Measurements from ENCODE around the gene COL28A1.
A peak's percentile ranks its signal among the peaks of the same experiment; 100 is the strongest.
"Not testable (repeated sequence)": the region's sequence is repeated elsewhere in the genome, so short reads cannot be mapped to it uniquely, and the experiment has no call there.

Gene COL28A1

DNA sequence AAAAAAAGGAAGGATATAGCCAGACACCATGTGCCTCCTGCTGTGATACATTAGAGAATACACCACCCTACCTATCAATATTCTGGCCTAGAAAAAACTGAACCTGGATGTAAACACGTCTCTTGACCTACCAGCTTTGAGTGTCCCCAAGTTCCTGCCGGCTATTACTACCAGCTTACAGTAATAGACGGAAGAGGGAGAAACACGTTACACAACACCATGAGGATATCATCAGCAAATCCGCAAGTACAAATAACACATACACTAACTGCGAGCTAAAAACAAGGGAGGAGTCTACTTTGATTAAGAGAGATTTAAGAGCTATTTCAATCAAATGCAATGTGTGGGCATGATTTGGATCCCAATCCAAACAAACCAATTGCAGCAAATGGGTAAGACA is 113.0 kb downstream of the COL28A1 start:
- H3K27ac Mint-ChIP-seq = no peak overlapping the region
- no peaks in the 10 kb centered on the region for H3K36me3 Mint-ChIP-seq (ENCODE audit: low read depth)
- intact Hi-C loops (cut with micrococcal nuclease) = loop anchor here (5.0 to 10.0 kb wide), 2 partner anchors 78 to 120 kb away; no protein-coding TSS in a partner anchor
- H3K9me3 Mint-ChIP-seq = no peaks in the 10 kb centered on the region
- H3K27me3 Mint-ChIP-seq = no peaks in the 10 kb centered on the region
- peaks cover 6% of the 10 kb centered on the region for H3K4me1 Mint-ChIP-seq (ENCODE audit: low read depth)
- H3K4me3 Mint-ChIP-seq = no peak overlapping the region

GRCh38 chr7:7421826-7422225 is 113.8 kb downstream of the COL28A1 start:
- H3K27me3 Mint-ChIP-seq = no peaks in the 10 kb centered on the region
- H3K36me3 Mint-ChIP-seq (ENCODE audit: low read depth) = no peaks in the 10 kb centered on the region
- intact Hi-C loops (cut with micrococcal nuclease) = loop anchor here (5.0 to 10.0 kb wide), 2 partner anchors 77 to 120 kb away; no protein-coding TSS in a partner anchor
- peaks cover 12% of the 10 kb centered on the region for H3K4me1 Mint-ChIP-seq (ENCODE audit: low read depth)
- H3K4me3 Mint-ChIP-seq = no peak overlapping the region
- H3K27ac Mint-ChIP-seq = no peak overlapping the region
- H3K9me3 Mint-ChIP-seq = no peaks in the 10 kb centered on the region

DNA sequence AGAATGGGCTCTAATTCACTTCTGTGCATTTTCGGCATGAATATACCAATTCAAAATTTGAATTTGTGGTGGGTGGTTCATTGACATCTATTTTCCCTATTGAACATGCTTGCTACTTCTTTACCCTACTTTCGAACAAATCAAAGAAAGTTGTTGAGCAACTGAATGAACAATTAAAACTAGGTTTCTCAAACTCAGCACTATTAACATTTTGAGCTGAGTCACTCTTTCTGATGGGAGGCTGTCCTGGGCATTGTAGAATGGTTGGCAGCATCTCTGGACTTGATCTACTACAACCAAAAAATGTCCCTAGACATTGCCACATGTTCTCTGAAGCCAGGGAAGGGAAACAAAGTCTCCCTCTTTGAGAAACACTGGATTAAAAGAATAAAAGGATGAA is 116.7 kb downstream of the COL28A1 start:
- intact Hi-C loops (cut with micrococcal nuclease) = loop anchor here (5.0 kb wide), 1 partner anchor 302 kb away; no protein-coding TSS in a partner anchor
- Mint-ChIP-seq H3K36me3 (ENCODE audit: low read depth) (no peaks in the 10 kb centered on the region), H3K9me3 (no peaks in the 10 kb centered on the region), H3K27ac (no peak overlapping the region), H3K4me3 (no peak overlapping the region), H3K27me3 (no peaks in the 10 kb centered on the region), H3K4me1 (ENCODE audit: low read depth) (peaks cover 12% of the 10 kb centered on the region)

DNA sequence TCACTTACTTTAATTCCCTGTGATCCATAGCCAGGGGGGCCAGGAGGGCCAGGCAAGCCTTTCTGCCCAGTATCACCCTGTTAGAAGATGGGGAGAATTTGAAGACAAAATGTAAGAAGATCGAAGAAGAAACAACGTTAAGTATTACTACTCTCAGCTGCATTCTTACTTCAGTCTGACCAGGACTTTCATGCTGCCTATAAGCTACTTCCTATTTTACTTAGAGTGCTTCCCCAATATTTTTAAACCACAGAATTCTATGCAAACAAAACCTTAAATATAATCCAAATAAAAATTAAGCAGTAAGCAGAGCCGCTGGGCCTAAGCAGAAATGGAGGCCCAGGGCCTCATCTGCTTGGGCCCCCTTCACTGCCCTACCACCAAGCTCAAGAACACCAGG is 117.8 kb downstream of the COL28A1 start:
- no peaks in the 10 kb centered on the region for H3K36me3 Mint-ChIP-seq (ENCODE audit: low read depth)
- no peaks in the 10 kb centered on the region for H3K9me3 Mint-ChIP-seq
- intact Hi-C loops (cut with micrococcal nuclease) = loop anchor here (5.0 kb wide), 1 partner anchor 301 kb away; no protein-coding TSS in a partner anchor
- no peaks in the 10 kb centered on the region for H3K27me3 Mint-ChIP-seq
- H3K27ac Mint-ChIP-seq = peak overlapping the region; percentile 60
- H3K4me3 Mint-ChIP-seq = peak overlapping the region; percentile 59
- H3K4me1 Mint-ChIP-seq (ENCODE audit: low read depth) = peaks cover 12% of the 10 kb centered on the region

GRCh38 chr7:7417414-7417813 is 118.3 kb downstream of the COL28A1 start:
- no peaks in the 10 kb centered on the region for H3K27me3 Mint-ChIP-seq
- H3K36me3 Mint-ChIP-seq (ENCODE audit: low read depth) = no peaks in the 10 kb centered on the region
- intact Hi-C loops (cut with micrococcal nuclease) = loop anchor here (5.0 kb wide), 1 partner anchor 300 kb away; no protein-coding TSS in a partner anchor
- H3K4me3 Mint-ChIP-seq = peak overlapping the region; percentile 59
- H3K27ac Mint-ChIP-seq = peak overlapping the region; percentile 60
- peaks cover 12% of the 10 kb centered on the region for H3K4me1 Mint-ChIP-seq (ENCODE audit: low read depth)
- no peaks in the 10 kb centered on the region for H3K9me3 Mint-ChIP-seq

DNA sequence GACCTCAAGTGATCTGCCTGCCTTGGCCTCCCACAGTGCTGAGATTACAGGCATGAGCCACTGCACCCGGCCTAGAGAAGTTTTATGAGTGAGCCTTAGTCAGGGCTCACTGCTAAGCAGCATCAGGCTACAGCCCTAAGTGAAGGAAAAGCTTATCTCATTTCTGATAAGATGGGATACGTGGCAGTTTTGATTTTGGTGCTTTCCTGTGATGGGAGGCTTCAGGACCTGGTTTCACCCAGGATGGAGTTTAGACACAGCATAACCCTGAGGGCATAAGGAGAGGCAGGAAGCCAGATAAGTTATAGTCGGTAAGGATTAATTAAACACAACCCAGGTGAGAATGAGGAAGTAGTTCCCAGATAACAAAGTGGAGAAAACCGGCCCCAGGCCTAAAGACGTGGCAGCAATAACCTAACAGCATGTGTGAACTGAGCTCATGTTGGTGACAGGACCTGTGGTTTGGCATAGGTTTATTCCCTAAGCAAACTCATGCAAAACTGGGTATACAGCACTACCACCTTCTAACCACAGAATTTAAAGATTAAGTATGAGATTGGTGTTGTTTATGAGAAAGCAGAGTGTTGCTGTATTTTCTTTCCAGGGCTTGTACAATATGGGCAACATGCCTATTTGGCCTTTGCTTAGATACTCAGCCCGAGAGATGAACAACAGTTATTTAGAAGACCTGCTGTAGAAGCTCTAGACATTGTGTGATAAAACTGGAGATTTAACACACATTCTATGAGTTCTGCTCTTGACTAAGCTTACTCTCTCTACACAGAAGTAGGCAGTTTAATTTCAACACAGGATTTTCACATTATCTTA is 119.4 kb downstream of the COL28A1 start:
- H3K9me3 Mint-ChIP-seq = no peaks in the 10 kb centered on the region
- no peaks in the 10 kb centered on the region for H3K36me3 Mint-ChIP-seq (ENCODE audit: low read depth)
- no peak overlapping the region for H3K4me3 Mint-ChIP-seq
- intact Hi-C loops (cut with micrococcal nuclease) = loop anchor here (5.0 kb wide), 1 partner anchor 299 kb away; no protein-coding TSS in a partner anchor
- H3K27me3 Mint-ChIP-seq = no peaks in the 10 kb centered on the region
- H3K4me1 Mint-ChIP-seq (ENCODE audit: low read depth) = peaks cover 12% of the 10 kb centered on the region
- no peak overlapping the region for H3K27ac Mint-ChIP-seq

GRCh38 chr7:7414791-7415603 is 120.7 kb downstream of the COL28A1 start:
- no peak overlapping the region for H3K4me3 Mint-ChIP-seq
- intact Hi-C loops (cut with micrococcal nuclease) = loop anchor here (5.0 kb wide), 1 partner anchor 298 kb away; no protein-coding TSS in a partner anchor
- peaks cover 12% of the 10 kb centered on the region for H3K4me1 Mint-ChIP-seq (ENCODE audit: low read depth)
- no peaks in the 10 kb centered on the region for H3K36me3 Mint-ChIP-seq (ENCODE audit: low read depth)
- H3K27me3 Mint-ChIP-seq = no peaks in the 10 kb centered on the region
- no peaks in the 10 kb centered on the region for H3K9me3 Mint-ChIP-seq
- no peak overlapping the region for H3K27ac Mint-ChIP-seq

DNA sequence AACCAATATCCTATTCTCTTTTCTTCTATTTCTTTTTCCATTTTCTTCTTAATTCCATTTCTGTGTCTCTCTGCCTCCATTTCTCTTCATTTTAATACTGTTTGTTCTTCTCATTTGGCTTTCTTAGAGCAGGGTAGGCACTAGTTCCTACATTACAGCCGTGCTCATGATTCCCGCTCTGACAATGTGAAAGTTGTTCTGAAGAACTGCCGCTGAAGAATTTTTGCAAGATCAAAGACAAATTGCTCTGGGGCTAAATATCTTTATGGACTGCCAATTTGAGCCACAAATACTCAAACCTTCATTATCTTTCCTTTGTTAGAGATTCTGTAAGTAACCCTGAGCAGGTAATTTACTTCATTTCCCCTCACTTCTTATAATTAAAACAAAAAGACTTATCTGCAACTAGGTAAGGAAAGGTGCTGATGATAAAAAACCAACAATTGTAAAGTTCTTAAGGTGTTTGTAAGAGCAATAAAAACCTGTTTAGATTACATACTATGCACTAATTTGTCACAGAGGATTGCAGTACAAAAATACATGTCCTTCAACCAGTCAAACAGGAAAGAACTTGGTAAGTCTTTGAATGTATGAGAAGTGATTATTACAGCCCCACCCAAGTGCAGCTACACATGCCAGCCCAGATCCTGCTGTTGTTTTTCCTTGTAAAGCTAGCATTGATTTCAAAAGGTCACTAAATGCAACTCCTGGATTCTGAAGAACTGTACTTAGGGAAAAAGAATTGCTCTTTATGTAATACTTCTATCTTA is 127.5 kb downstream of the COL28A1 start:
- H3K4me1 Mint-ChIP-seq (ENCODE audit: low read depth) = no peaks in the 10 kb centered on the region
- peaks cover 1% of the 10 kb centered on the region for H3K27me3 Mint-ChIP-seq
- intact Hi-C loops (cut with micrococcal nuclease) = no loop called here
- H3K4me3 Mint-ChIP-seq = no peak overlapping the region
- H3K9me3 Mint-ChIP-seq = peaks cover 10% of the 10 kb centered on the region
- no peak overlapping the region for H3K27ac Mint-ChIP-seq
- H3K36me3 Mint-ChIP-seq (ENCODE audit: low read depth) = no peaks in the 10 kb centered on the region

- intact Hi-C loops (cut with micrococcal nuclease) = no loop called here
- H3K27me3 Mint-ChIP-seq = peaks cover 4% of the 10 kb centered on the region
- H3K4me3 Mint-ChIP-seq = no peak overlapping the region
- H3K4me1 Mint-ChIP-seq (ENCODE audit: low read depth) = no peaks in the 10 kb centered on the region
- H3K9me3 Mint-ChIP-seq = peaks cover 10% of the 10 kb centered on the region
- H3K36me3 Mint-ChIP-seq (ENCODE audit: low read depth) = no peaks in the 10 kb centered on the region
- H3K27ac Mint-ChIP-seq = no peak overlapping the region
Measured at GRCh38 chr7:7405461-7405860, 130.2 kb downstream of the COL28A1 start.

- H3K9me3 Mint-ChIP-seq = no peaks in the 10 kb centered on the region
- H3K4me3 Mint-ChIP-seq = no peak overlapping the region
- H3K4me1 Mint-ChIP-seq (ENCODE audit: low read depth) = no peaks in the 10 kb centered on the region
- no peaks in the 10 kb centered on the region for H3K36me3 Mint-ChIP-seq (ENCODE audit: low read depth)
- H3K27ac Mint-ChIP-seq = no peak overlapping the region
- H3K27me3 Mint-ChIP-seq = peaks cover 2% of the 10 kb centered on the region
- intact Hi-C loops (cut with micrococcal nuclease) = no loop called here
Measured at GRCh38 chr7:7399707-7400106, 136.0 kb downstream of the COL28A1 start.

DNA sequence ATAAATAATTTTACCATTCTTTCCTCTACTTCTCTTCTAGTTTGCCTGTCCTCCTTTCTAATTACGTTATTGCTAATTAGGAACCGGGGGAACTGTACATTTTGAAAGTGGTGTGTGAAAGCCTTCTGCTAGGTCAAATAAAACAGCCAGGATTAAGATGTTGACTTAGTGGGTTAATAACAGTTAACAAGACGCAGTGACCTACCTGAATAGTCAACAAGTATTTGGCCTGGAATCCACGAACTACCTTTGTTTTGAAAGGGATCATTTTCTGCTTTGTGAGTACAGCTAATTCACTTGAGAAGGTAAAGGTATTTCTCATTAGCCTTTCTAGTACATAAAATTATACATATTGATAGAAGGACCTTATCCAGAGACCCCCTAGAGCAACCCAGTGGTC is 139.9 kb downstream of the COL28A1 start:
- H3K9me3 Mint-ChIP-seq = peaks cover 16% of the 10 kb centered on the region
- H3K4me1 Mint-ChIP-seq (ENCODE audit: low read depth) = no peaks in the 10 kb centered on the region
- intact Hi-C loops (cut with micrococcal nuclease) = no loop called here
- no peaks in the 10 kb centered on the region for H3K36me3 Mint-ChIP-seq (ENCODE audit: low read depth)
- H3K4me3 Mint-ChIP-seq = no peak overlapping the region
- no peak overlapping the region for H3K27ac Mint-ChIP-seq
- H3K27me3 Mint-ChIP-seq = no peaks in the 10 kb centered on the region

GRCh38 chr7:7388164-7388563 is 147.5 kb downstream of the COL28A1 start:
- H3K27me3 Mint-ChIP-seq; H3K4me1 Mint-ChIP-seq (ENCODE audit: low read depth); H3K27ac Mint-ChIP-seq; H3K36me3 Mint-ChIP-seq (ENCODE audit: low read depth); H3K4me3 Mint-ChIP-seq; intact Hi-C loops (cut with micrococcal nuclease): not testable (repeated sequence)
- H3K9me3 Mint-ChIP-seq = peaks cover 23% of the 10 kb centered on the region

DNA sequence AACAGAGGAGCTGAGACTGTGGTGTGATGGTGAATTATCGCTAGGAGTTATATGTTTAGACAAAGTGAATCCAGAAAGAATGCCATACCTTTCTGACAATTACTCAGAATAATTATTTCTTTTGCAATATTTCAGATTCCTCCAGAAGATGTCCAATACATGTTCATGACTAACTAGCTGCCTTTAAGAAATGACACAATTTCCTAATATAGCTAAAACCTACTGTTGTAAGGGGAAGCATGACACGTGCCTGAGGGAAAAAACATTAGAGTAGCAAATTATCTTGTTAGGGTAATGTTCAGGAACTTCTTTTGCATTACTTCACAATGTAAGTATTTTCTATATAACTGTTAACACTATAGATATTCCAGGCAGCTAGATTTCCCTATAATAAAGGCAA is 150.3 kb downstream of the COL28A1 start:
- peaks cover 3% of the 10 kb centered on the region for H3K9me3 Mint-ChIP-seq
- no peak overlapping the region for H3K4me3 Mint-ChIP-seq
- no peaks in the 10 kb centered on the region for H3K27me3 Mint-ChIP-seq
- H3K4me1 Mint-ChIP-seq (ENCODE audit: low read depth) = peaks cover 5% of the 10 kb centered on the region
- no peak overlapping the region for H3K27ac Mint-ChIP-seq
- intact Hi-C loops (cut with micrococcal nuclease) = no loop called here
- H3K36me3 Mint-ChIP-seq (ENCODE audit: low read depth) = no peaks in the 10 kb centered on the region
